Cardiac septum (tissue), 1 donor: ENCODE data around the gene BICRA. TPM values are rescaled to one million over a fixed set of nuclear protein-coding genes. Genes with fewer than 3 reads are reported as not detected.
"Not testable (repeated sequence)": the region's sequence is repeated elsewhere in the genome, so short reads cannot be mapped to it uniquely, and the experiment has no call there.

Experiments used
- DNase-seq: peaks from one replicate; pipeline ENCODE4 v3.0.0-alpha.2; 2020; ENCODE audit warnings: low spot score
- intact Hi-C: fragments of 100-400 bp; cut with DNase I; formaldehyde crosslinking; loops from one replicate; pipeline ENCODE4 v1.14.0; 2022
- total RNA-seq: library from RNA; stranded (reverse); fragmentation: NEBNext Ultra II Directional; extraction: Animal tissue kit (Norgen Biotek cat#: 25700); gene quantifications from one replicate; pipeline ENCODE4 v1.2.1, GENCODE V29; 2021
- donor health status: DM: no; HTN: no; CAD: no.

BICRA gene
- total RNA-seq, 1 donor from 2014 or later: 9.3 TPM

- no peak for DNase-seq
- intact Hi-C loops: no loop called here
These were observed 117.5 kb downstream of the BICRA start for GRCh38 chr19:47726467-47726866.

- DNase-seq, intact Hi-C loops: not testable (repeated sequence)
These were observed 119.4 kb downstream of the BICRA start for GRCh38 chr19:47728295-47728694.

- DNase-seq: peak; percentile 82
- intact Hi-C loops: loop anchor here (1.0 kb wide), 1 partner anchor 12 kb away; no protein-coding TSS in a partner anchor
These were observed 120.5 kb downstream of the BICRA start for GRCh38 chr19:47729468-47729798.

GRCh38 chr19:47729799-47730520 is 121.0 kb downstream of the BICRA start:
- intact Hi-C loops: loop anchor here (1.0 kb wide), 1 partner anchor 11 kb away; no protein-coding TSS in a partner anchor
- DNase-seq: peak; percentile 87

GRCh38 chr19:47730521-47730889 is 121.6 kb downstream of the BICRA start:
- no peak for DNase-seq
- intact Hi-C loops: no loop called here

GRCh38 chr19:47730910-47731309 is 122.0 kb downstream of the BICRA start:
- no peak for DNase-seq
- intact Hi-C loops: no loop called here

- intact Hi-C loops: no loop called here
- no peak for DNase-seq
These were observed 126.2 kb downstream of the BICRA start for GRCh38 chr19:47735131-47735530.

GRCh38 chr19:47740866-47741519 is 132.1 kb downstream of the BICRA start:
- DNase-seq: no peak
- intact Hi-C loops: loop anchor here (1.0 kb wide), 1 partner anchor 12 kb away; no protein-coding TSS in a partner anchor

GRCh38 chr19:47741544-47742140 is 132.7 kb downstream of the BICRA start:
- intact Hi-C loops: loop anchor here (1.0 kb wide), 1 partner anchor 12 kb away; no protein-coding TSS in a partner anchor
- DNase-seq: no peak

GRCh38 chr19:47742634-47743033 is 133.7 kb downstream of the BICRA start:
- intact Hi-C loops: loop anchor here (1.0 kb wide), 2 partner anchors 23 to 29 kb away; partner anchors contain the start of gene EHD2
- no peak for DNase-seq

GRCh38 chr19:47745010-47745901 is 136.3 kb downstream of the BICRA start, which contains the start of gene NOP53:
Gene NOP53 (plus strand): TSS chr19:47745546. CDS start chr19:47745560, 14 bp downstream.
- DNase-seq: peak; percentile 98
- intact Hi-C loops: no loop called here

- DNase-seq, intact Hi-C loops: not testable (repeated sequence)
These were observed 137.2 kb downstream of the BICRA start for GRCh38 chr19:47746129-47746528.

GRCh38 chr19:47749326-47749725 is 140.4 kb downstream of the BICRA start:
- no peak for DNase-seq
- intact Hi-C loops: no loop called here

- intact Hi-C loops: no loop called here
These were observed 141.8 kb downstream of the BICRA start for GRCh38 chr19:47750752-47751151.

GRCh38 chr19:47752440-47753211 is 143.7 kb downstream of the BICRA start:
- no peak for DNase-seq
- intact Hi-C loops: no loop called here

More at GRCh38 chr19:47750752-47751151, 141.8 kb downstream of the BICRA start:
- DNase-seq: no peak
